Esophagus muscularis mucosa (tissue), 4 donors: ENCODE data around the gene VARS2. TPM values are rescaled to one million over a fixed set of nuclear protein-coding genes. Genes with fewer than 3 reads are reported as not detected.
"Not testable (repeated sequence)": the region's sequence is repeated elsewhere in the genome, so short reads cannot be mapped to it uniquely, and the experiment has no call there.

Experiments
- DNase-seq: peaks from one replicate; pipeline ENCODE4 v3.0.0-alpha.2; 2017; ENCODE audit errors: extremely low spot score
- H3K27ac ChIP-seq, 4 donors: fragments of 200-600 bp; sonication (generic); replicated peaks in 1 of 4; 1 replicate in 3 of 4; 2 replicates in 1 of 4; pipeline ENCODE4 v1.5.1; 2016 to 2019; ENCODE audit warnings: mild to moderate bottlenecking in 1 of 4
- H3K27me3 ChIP-seq, 4 donors: fragments of 200-600 bp; sonication (generic); one replicate each; pipeline versions ENCODE4 v1.5.1 to v1.6.0; 2016 to 2019
- H3K36me3 ChIP-seq, 4 donors: fragments of 200-600 bp; sonication (generic); one replicate each; pipeline ENCODE4 v1.5.1; 2016 to 2019
- H3K4me1 ChIP-seq, 4 donors: fragments of 200-600 bp; sonication (generic); one replicate each; pipeline ENCODE4 v1.5.1; 2016 to 2019
- H3K4me3 ChIP-seq, 4 donors: fragments of 200-600 bp; sonication (generic); 1 replicate in 2 of 4; 2 replicates in 2 of 4; pipeline ENCODE4 v1.5.1; 2016 to 2019; ENCODE audit warnings: mild to moderate bottlenecking in 4 of 4, moderate library complexity in 1 of 4
- H3K9me3 ChIP-seq, 4 donors: fragments of 200-600 bp; sonication (generic); 1 replicate in 3 of 4; 2 replicates in 1 of 4; pipeline ENCODE4 v1.5.1; 2016 to 2019
- CTCF ChIP-seq, 3 experiments: fragments of 200-600 bp in 2 of 3; fragments of 450-650 bp in 1 of 3; sonication (generic) in 2 of 3; IDR thresholded peaks; one replicate each; pipeline ENCODE4 v1.5.1; 2017 to 2019; ENCODE audit warnings: antibody characterized with exemption in 3 of 3, mild to moderate bottlenecking in 2 of 3, moderate library complexity in 1 of 3
- EP300 ChIP-seq: sonication (generic); formaldehyde crosslinking; IDR thresholded peaks from one replicate; pipeline ENCODE4 v1.6.1; 2017; ENCODE audit warnings: antibody characterized with exemption
- POLR2A ChIP-seq: fragments of 450-650 bp; IDR thresholded peaks from one replicate; pipeline ENCODE4 v1.6.1; 2017; ENCODE audit warnings: antibody characterized with exemption, moderate library complexity, mild to moderate bottlenecking, low read depth
- POLR2AphosphoS5 ChIP-seq, 2 donors: sonication (generic); formaldehyde crosslinking; IDR thresholded peaks; one replicate each; pipeline ENCODE4 v1.6.1; 2017; ENCODE audit warnings: antibody characterized with exemption in 2 of 2
- WGBS: methylation state at CpG from one replicate; pipeline ENCODE4 v1.1.5; 2018; 5-methylcytosine and 5-hydroxymethylcytosine counted together
- intact Hi-C: fragments of 100-400 bp; cut with DNase I; formaldehyde crosslinking; loops from one replicate; pipeline ENCODE4 v1.15.1; 2023
- total RNA-seq, 4 donors: library from RNA; depleted of rRNA; stranded (reverse); fragments of >200 nt; gene quantifications; one replicate each; pipeline versions ENCODE4 v1.1.0 to v1.2.1, GENCODE V29; 2016

Gene VARS2
- total RNA-seq, result 10 to 100 TPM in 3 of 4 donors, 1 to 10 TPM in 1; 6.6 to 16.9 (median 12.6) TPM

GRCh38 chr6:30914076-30914853 is at the start of gene VARS2:
Gene VARS2 (plus strand): TSS chr6:30914238. CDS start chr6:30914837, 599 bp downstream.
- 5% methylated on average over 14 of the region's 52 CpGs for WGBS
- TF ChIP-seq POLR2AphosphoS5 (IDR thresholded peaks at IDR 0.05), result peak; percentile 89 to 95
- peak; percentile 74 for TF ChIP-seq POLR2A
- TF ChIP-seq CTCF (IDR thresholded peaks at IDR 0.05), result peak; percentile 36 to 69 (median 46)
- no peak for TF ChIP-seq EP300
- Histone ChIP-seq H3K4me3 (peak within 1 kb of the TSS; percentile 60 to 70 (median 66)), H3K9me3 (no peaks in the 10 kb centered on the region), H3K27ac (peak within 1 kb of the TSS; percentile 85 to 97 (median 90)), H3K4me1 (peaks cover 19 to 33% (median 29%) of the 10 kb centered on the region in 4 donors), H3K36me3 (peaks cover 9 to 66% (median 55%) of the 10 kb centered on the region in 4 donors), H3K27me3 (no peaks in the 10 kb centered on the region)
- intact Hi-C loops, result loop anchor here (5.0 kb wide), 1 partner anchor 173 kb away; no protein-coding TSS in a partner anchor
- peak; percentile 97 for DNase-seq

- intact Hi-C loops, result no loop called here
- Histone ChIP-seq H3K9me3 (peaks cover 0 to 6% (median 3%) of the 10 kb centered on the region in 4 donors), H3K4me1 (no peaks in the 10 kb centered on the region), H3K36me3 (no peaks in the 10 kb centered on the region), H3K4me3 (no peak overlapping the region), H3K27me3 (no peaks in the 10 kb centered on the region), H3K27ac (no peak overlapping the region)
- TF ChIP-seq CTCF (IDR thresholded peaks at IDR 0.05) (no peak), EP300 (no peak), POLR2A (no peak), POLR2AphosphoS5 (IDR thresholded peaks at IDR 0.05) (no peak)
- no peak for DNase-seq
- WGBS, result 84% methylated on average over 4 of the region's 4 CpGs
Measured at GRCh38 chr6:30864325-30864724, 49.7 kb upstream of the VARS2 start.

GRCh38 chr6:30869241-30869749 is 44.7 kb upstream of the VARS2 start:
- H3K27ac ChIP-seq, H3K4me3 ChIP-seq, H3K27me3 ChIP-seq, H3K4me1 ChIP-seq, intact Hi-C loops, DNase-seq, H3K36me3 ChIP-seq: not testable (repeated sequence)
- 82% methylated on average over 12 of the region's 12 CpGs for WGBS
- H3K9me3 ChIP-seq, result peaks cover 0 to 19% (median 9%) of the 10 kb centered on the region in 4 donors

- H3K4me3 ChIP-seq, result no peak overlapping the region
- H3K36me3 ChIP-seq, result no peaks in the 10 kb centered on the region
- H3K4me1 ChIP-seq, result peaks cover 0 to 3% (median 3%) of the 10 kb centered on the region in 4 donors
- no peak for TF ChIP-seq POLR2AphosphoS5 (IDR thresholded peaks at IDR 0.05)
- no peak for TF ChIP-seq EP300
- no peak for TF ChIP-seq POLR2A
- no peak for TF ChIP-seq CTCF (IDR thresholded peaks at IDR 0.05)
- H3K27me3 ChIP-seq, result no peaks in the 10 kb centered on the region
- peaks cover 0 to 19% (median 9%) of the 10 kb centered on the region in 4 donors for H3K9me3 ChIP-seq
- H3K27ac ChIP-seq, result no peak overlapping the region
- intact Hi-C loops, result no loop called here
- DNase-seq, result no peak
Measured at GRCh38 chr6:30870546-30870945, 43.5 kb upstream of the VARS2 start.

- 85% methylated on average over 4 of the region's 4 CpGs for WGBS
- intact Hi-C loops, result no loop called here
Measured at GRCh38 chr6:30871592-30872183, 42.4 kb upstream of the VARS2 start.

More at GRCh38 chr6:30871592-30872183, 42.4 kb upstream of the VARS2 start:
- TF ChIP-seq POLR2A (no peak), EP300 (no peak), POLR2AphosphoS5 (IDR thresholded peaks at IDR 0.05) (no peak), CTCF (IDR thresholded peaks at IDR 0.05) (no peak)
- Histone ChIP-seq H3K9me3 (peaks cover 0 to 19% (median 9%) of the 10 kb centered on the region in 4 donors), H3K27ac (no peak overlapping the region), H3K4me1 (peaks cover 2 to 15% (median 15%) of the 10 kb centered on the region in 4 donors), H3K36me3 (no peaks in the 10 kb centered on the region), H3K27me3 (no peaks in the 10 kb centered on the region), H3K4me3 (no peak overlapping the region)
- DNase-seq, result no peak
